Stimulated activated CD4-positive, alpha-beta T cell treated with anti-CD3 and anti-CD28 coated beads, Interleukin-2, amount 100 ng/mL, for 48 hours (primary cell): ENCODE results near the gene AP4B1.
A peak's percentile ranks its signal among the peaks of the same experiment; 100 is the strongest.

ENCODE experiments used
- DNase-seq, 2 donors: peaks; one replicate each; pipeline ENCODE4 v3.0.0-alpha.2; 2020

The AP4B1 gene

GRCh38 chr1:113929750-113930498, 25.3 kb upstream of the AP4B1 start:
- peak; percentile 39 to 51 for DNase-seq

DNA sequence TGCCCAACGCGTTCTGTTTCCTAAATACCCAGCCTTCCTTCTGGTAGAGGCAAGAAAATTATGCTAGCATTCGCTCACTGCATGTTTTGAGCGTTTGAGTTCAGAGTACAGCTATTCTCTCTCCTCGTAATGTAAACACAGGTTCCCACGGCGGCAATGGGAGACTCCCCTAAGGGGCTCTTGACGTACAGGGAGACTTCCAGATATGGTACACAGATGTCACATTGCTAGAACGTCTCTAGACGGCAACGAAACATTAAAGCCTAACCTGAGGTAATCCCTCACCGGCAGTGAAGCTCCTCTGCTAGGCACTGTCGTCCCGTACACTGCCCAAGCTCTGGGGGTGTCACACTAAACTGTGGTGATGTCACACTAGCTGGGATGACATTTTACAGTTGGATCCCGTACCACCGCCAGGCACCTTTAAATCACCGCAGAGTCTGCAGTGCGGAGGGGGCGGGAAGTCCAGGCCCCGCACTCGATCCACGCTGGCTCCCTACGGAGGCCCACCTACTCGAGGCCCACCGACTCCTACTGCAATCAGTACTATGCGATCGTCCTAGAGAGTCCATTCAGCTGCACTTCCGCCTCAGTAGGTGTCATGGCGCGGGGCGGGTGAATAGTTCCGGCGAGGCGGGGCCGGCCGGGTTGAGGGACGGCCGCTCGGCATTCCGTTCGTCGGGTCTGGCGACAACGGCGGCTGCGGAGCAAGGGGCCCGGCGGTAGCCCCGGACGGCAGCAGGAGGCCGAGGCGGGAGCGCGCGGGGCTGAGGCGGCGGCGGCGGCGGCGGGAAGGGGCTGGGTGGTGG, 24.5 kb upstream of the AP4B1 start, which contains the start of gene HIPK1:
Gene HIPK1 (plus strand): TSS at position 384 of the 809 bp plus-strand sequence.
- peak; percentile 88 to 90 for DNase-seq

DNA sequence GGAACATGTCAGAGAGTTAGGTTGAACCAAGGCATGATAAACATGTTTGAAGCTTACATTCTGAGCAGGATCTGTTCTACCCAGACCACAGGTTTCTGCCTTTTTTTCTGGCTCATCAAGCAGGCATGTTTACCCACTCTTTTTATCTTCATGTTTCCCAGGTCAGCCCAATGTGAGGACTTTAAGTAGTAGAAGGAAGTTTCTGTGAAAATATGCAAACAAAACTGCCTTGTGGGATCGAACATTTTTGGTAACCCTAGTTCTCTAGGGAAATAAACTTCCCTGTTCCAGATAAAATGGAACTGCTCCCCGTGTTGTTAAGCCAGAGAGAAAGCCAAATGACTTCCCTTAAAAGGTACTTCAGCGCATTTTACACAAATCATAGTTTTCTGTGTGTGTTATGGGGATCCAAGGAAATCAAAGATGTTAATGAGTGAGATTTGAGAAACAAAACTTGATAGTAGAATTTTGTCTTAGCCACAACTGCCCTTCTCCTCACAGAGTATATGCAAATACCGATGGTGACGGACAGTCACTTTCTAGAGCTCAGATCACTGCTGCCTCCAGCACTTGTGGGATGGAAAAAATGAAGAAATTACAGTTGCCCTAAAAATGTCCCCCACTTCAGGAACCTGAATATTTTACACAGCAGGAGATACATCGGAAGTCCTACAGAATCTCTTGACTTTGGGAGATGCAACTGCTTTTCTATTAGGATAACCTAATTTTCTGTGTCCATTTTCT, 23.8 kb upstream of the AP4B1 start:
- no peak for DNase-seq

DNA sequence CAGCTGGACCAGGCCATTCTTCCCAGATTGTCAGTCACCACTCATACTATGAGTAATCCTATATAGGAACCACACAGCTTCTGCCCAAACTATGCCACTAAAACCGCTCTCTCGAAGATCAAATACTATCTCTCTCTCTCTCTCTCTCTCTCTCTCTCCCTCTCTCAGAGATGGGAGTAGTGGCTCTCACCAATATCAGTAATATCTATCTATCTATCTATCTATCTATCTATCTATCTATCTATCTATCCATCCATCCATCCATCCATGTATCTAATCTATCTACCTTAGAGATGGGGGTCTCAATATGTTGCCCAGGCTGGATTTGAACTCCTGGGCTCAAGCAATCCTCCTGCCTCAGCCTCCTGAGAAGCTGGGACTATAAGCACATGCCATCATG, 19.9 kb upstream of the AP4B1 start:
- no peak for DNase-seq

DNA sequence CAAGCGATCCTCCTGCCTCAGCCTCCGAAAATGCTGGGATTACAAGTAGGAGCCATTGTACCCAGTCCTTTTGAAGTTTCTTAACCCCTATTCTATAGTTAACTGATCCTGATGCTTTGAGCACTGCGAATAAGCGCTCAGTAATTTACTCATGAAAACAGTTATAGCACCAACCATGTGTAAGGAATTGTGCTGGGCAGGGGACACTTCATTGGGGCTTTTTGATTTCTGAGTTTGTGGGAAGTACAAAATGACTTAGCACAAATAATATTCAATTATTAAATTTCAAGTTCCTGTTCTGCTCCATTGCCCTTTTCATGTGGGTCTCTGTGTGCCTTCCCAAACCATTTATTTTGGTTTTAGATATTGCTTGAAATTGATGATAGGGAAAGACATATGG, 18.4 kb upstream of the AP4B1 start:
- no peak for DNase-seq

DNA sequence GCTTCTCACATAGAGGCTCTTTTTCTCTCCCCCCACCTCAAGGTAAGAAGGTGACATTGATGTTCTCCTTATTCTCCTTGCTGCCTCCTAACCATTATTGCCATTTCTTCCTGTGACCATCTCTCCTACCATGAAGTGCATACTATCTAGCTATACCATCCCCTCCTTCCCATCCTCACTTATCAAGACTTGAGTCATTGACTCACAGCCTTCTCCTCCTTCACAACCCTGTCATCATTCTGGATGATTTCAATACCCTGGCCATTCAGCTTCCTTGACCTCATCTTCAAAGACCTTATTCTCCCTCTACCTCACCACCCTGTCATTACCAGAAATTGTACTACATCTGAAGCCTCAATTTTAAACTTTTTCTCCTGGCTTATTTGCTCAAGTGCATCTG, 13.6 kb upstream of the AP4B1 start:
- no peak for DNase-seq

DNA sequence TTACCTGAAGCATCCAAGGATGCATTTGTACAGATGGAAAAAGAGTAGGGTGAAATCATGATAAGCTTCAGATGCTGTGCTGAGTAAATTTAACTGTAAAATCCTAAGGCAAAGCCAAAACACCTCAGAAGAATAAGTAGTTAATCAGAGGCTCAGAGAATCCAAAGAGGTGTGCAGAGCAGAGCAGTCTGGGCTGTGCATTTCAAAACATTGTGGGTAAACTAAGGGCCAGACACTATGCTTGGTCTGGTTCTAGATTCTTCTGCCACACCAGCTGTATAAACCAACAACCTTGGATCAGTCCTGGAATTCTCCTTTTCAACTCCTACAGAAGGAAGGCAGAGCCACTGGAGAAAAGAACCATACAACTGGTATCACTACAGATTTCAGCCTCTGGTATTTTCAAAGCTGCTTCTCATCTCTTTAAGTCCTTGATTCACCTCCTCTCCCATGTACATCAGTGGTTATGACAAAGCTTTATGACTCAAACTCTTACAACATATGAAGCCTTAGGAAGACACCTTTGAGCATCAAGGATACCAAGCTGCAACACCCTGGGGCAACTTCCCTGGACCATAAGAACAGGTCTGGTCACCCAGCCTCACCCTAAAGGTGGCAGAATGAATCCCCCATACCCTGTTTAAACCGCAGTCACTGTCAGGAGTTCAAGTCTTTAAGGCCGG, 12.9 kb upstream of the AP4B1 start:
- no peak for DNase-seq

- no peak for DNase-seq
Measured at GRCh38 chr1:113916974-113917373, 12.4 kb upstream of the AP4B1 start.

DNA sequence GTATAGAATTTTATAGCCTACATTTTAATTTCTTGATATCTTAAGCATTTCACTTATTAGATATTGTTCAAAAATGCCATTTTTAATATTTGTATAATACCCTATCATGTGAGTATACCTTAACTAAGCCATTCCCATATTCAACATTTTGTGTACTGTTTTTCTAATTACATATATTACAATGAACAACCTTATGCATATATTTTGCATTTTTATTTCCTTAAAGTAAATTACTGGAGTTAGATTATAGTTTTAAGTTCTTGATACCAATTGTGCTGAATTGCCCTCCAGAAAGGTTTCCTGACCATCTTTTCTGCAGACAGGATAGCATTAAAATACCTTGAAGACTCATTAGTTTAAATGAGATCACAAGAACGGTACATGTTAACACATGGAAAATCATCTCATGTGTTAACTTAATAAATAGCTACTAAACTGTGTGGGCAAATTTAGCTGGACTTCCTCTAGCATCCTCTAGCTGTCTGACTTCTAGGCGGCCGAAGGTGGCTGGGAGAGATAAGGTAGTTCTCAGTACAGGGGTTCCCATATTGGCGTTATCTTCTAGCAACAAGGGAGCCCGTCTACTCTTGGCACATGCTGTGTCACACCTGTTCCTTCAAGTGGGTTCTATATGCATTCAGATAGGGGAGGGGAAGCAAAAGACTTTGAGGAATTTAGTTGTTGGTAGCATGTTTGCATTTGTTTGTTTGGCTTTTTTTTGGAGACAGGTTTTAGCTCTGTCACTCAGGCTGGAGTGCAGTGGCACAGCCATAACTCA, 9.5 kb upstream of the AP4B1 start:
- no peak for DNase-seq

GRCh38 chr1:113913312-113913668, 8.7 kb upstream of the AP4B1 start:
- no peak for DNase-seq

GRCh38 chr1:113912594-113913311, 8.2 kb upstream of the AP4B1 start:
- DNase-seq, result no peak

DNA sequence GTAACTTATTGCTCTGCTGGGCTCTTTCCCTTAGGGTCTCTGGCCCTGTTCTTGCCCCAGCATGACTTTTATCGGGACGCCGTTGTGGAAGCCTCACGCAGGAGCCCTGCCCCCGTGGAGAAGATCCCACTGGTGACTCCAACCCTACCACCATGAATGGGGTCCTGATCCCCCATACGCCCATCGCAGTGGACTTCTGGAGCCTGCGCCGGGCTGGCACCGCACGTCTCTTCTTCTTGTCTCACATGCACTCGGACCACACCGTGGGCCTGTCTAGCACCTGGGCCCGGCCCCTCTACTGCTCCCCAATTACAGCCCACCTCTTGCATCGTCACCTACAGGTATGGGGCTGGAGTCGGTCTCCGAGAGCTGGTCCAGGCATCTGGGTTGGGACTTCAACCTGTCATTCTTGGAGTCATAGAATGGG, 849 bp upstream of the AP4B1 start:
- peak; percentile 16 to 17 for DNase-seq

DNA sequence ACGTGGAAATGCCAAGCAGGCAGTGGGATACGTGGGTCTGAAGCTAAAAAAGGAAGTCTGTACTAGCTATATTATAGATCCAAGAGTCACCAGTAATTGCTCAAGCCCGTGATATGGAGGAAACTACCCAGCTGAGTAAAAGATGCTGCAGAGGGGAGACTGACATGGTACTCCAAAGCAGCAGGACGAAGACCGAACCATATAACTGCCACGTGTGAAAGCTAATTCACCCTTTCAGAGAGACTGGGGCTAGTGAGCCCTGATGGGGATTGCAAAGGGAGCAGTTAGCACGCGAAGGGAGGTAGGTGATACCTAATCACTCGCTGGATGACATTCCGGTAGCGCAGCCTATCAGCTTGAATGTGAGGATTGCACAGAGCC, 316 bp downstream of the AP4B1 start:
- DNase-seq, result no peak

- peak in 1 of 2 donors; percentile 17 for DNase-seq
Measured at GRCh38 chr1:113903501-113904292, 902 bp downstream of the AP4B1 start.

DNA sequence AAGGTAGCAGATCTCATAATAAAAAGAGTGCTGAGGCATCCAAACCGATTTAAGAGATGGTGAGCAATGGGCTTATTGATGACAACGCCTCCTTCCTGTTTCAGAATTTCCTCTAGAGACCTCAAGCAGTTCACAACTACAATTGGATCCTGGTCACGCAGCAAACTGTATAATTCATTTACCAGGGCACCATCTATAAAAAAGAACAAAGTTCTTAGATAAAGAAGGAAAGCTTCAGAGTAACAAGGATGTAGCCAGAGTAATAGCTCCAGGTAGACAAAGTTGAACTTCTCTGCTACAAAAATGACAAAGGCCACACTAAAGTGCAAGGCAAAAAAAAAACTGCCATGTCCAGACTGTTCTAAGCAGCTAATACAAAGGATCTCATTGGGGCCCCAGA, 3.4 kb downstream of the AP4B1 start:
- DNase-seq, result no peak

- no peak for DNase-seq
Measured at GRCh38 chr1:113899111-113899510, 5.5 kb downstream of the AP4B1 start.

DNA sequence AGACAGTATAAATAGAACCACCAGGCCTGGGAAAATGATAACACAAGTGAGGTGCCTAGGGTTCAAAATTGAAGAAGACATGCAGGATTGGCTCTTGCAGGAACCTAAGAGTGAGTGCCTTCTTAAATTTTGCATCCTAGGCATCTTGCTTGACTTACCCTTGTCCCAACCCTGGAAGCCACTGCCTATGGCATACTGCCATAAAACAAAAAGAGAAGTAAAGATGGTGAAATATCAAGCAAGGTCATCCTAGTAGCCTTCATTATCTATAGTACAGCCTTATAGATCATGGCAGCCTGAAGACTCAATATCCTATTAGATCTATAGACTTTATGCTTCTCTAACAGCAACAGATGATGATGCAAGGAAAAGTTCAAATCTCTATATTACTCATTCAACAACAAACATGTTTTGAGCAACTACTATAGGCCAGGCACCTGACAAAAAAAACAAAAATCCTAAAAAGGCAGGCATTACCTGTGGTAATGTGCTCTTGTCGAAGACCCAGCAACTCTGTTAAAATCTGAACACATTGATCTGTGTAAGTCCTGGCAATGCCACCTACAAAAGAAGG, 6.3 kb downstream of the AP4B1 start:
- DNase-seq, result no peak

- DNase-seq, result no peak
Measured at GRCh38 chr1:113895961-113896360, 8.6 kb downstream of the AP4B1 start.

DNA sequence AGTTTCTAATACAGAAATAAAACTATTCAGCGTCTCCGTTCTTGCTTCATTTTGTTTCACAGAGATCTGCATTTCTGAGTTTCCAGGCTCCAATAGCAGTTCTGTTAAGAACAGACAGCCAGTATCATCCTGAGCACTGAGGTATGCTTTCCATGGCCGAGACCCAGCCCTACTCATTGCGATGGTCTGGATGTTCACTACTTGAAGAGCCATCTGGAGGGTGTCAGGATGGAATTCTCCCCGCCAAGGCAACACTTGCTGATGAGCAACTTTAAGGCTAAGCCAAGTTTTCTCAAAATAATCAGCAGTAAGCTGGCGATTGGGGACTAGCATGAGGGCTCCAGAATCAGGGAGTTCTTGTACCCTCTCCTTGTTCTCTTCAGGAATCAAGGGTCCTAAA, 9.5 kb downstream of the AP4B1 start:
- DNase-seq, result no peak

- no peak for DNase-seq
Measured at GRCh38 chr1:113893267-113893666, 11.3 kb downstream of the AP4B1 start.
